CD4-positive, alpha-beta T cell treated with Interleukin-6 for 4 hours (primary cell): ENCODE measurements around the gene DNASE1L1.
A peak's percentile ranks its signal among the peaks of the same experiment; 100 is the strongest.

Experiments
- DNase-seq: peaks from one replicate; pipeline ENCODE4 v3.0.0-alpha.2; 2020; ENCODE audit warnings: mixed read lengths

DNASE1L1 gene

DNA sequence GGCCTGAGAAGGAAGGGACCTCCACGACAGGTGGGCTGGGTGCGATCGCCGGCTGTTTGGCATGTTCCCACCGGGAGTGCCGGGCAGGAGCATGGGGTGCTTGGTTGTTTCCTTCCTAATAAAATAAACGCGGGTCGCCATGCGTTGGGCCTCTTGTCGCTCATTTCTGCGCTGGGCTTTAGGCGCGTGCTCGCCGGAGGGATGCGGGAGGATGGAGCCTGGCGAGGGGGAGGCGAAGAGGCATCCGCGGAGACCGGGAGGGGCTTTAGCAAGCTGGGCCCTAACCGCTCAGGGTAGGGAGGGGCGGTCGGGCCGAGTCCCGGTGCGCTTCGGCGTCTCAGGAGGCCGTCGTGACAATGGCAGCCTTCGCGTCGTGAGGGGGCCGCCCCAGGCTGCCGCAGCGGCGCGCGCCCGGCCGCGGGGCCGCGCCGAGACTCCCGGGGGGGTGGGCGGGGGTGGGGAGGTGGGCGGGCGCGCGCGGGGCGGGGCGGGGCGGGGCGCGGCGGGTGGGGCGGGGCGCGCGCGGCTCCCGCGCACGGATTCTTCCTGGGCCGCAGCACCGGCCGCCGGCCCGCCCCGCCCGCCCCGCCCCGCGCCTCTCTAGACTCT is 27.4 kb upstream of the DNASE1L1 start:
- DNase-seq = peak; percentile 58

DNA sequence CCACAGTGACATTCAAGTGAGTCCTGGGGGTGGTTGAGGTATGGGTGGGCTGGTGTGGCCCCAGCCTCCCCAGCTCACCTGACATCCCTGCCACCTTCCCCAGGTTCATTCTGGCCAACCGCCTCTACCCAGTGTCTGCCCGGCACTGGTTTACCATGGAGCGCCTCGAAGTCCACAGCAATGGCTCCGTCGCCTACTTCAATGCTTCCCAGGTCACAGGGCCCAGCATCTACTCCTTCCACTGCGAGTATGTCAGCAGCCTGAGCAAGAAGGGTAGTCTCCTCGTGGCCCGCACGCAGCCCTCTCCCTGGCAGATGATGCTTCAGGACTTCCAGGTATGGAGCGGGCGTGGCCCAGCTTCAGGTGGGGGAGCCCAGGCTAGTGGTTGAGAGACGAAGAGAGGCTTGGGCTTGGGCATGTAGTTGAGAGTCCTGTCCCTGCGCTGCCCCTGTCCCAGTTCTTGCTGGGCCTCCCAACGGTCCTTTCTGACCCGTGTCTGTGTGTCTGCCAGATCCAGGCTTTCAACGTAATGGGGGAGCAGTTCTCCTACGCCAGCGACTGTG is 26.2 kb upstream of the DNASE1L1 start:
- DNase-seq = no peak

DNA sequence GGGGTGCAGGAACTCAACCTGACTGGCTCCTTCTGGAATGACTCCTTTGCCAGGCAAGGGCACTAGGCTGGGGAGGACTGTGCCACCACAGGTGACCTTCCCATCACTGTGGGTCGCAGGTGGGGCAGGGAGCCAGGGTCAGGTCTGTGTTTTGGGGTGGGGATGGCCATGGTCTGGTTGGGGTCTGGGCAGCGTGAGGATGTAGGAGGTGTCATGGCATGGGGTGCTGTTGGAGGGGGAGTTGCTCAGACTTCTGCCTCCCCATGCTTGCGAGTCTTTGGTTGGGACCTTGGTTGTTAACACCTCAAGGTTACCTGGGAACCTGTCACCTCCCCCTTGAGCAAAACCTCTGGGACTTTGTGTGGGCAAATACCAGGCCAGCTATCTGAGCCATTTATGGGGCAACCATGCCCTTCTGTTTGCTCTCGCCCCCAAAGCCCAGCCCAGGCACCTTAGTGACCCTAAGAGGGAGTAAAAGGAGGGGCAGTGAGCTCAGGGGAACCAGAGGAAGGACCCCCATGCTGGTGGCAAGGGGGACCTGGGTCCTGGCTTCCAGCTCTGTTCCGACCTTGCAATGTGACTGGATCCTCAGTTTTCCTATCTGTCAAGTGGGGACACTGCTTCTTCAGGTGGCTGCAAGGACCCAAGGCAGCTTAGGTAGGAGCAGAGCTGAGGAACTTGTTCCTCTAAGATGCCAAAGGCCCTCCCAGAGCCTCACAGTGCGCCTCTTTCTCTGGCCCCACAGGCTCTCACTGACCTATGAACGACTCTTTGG is 25.5 kb upstream of the DNASE1L1 start:
- no peak for DNase-seq

DNA sequence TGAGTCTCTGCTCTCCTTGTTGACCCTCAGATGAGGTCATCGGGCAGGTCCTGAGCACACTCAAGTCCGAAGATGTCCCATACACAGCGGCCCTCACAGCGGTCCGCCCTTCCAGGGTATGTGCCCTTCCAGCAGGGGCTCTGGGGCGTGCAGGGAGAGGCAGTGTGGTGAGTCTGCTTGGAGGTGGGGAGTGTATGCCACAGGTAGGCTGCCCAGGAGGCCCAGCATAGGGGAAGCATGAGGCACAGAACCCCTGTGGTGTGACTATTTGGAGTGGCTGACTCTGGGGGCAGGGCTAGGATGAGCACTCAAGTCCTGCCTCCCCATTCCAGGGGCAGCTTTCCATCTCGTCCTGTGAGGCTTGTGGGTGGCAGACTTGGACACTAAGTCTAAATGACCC is 24.6 kb upstream of the DNASE1L1 start:
- DNase-seq = no peak

DNA sequence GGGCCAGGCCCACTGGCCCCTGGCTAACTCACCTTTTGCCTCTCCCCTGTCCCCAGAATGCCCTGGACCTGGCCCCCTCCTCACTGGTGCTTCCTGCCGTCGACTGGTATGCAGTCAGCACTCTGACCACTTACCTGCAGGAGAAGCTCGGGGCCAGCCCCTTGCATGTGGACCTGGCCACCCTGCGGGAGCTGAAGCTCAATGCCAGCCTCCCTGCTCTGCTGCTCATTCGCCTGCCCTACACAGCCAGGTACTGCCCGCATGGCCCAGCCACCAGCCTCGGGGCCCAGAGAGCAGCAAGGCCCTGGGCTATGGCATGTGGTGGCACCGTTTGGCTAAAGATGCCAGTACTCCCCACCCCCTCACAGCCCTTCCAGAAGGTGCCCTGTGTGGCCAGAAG is 23.2 kb upstream of the DNASE1L1 start:
- no peak for DNase-seq

DNA sequence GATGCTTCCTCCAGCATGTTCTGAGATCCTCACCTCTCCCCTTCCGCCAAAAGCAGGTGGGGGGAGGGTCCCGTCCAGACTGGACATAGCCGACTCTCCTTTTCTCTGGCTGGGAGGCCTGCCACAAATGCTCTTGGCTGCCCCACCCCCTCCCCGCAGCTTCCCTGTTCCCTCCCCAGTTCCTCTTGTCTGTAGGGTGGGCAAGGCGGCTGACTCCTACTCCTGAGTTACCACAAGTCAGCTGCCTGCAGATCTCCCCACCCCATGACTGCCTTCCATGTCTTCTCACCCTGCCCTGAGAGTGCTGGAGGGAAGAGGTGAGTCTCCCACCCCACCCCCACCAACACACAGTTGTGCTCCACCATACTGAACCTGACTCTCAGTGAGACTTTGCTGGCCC is 22.3 kb upstream of the DNASE1L1 start:
- no peak for DNase-seq

DNA sequence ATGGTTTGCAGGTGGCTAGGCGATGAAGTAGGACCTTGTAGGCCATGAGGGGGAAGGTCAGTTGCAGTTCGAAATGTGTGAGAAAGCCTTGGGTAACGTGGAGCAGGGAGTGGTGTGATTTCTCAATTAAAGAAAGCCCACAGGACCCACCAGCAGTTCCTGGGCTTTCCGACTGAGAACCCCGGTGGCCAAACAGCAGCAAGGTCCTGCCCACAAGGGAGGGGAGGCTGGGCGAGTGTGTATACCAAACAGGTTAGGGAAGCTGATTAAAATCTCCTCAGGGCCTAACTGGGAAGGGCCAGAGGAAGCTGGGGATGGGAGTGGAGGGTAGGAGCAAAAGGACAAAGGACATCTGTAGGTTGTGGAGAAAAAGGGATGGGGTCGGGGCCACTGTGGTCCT is 21.9 kb upstream of the DNASE1L1 start:
- no peak for DNase-seq

DNA sequence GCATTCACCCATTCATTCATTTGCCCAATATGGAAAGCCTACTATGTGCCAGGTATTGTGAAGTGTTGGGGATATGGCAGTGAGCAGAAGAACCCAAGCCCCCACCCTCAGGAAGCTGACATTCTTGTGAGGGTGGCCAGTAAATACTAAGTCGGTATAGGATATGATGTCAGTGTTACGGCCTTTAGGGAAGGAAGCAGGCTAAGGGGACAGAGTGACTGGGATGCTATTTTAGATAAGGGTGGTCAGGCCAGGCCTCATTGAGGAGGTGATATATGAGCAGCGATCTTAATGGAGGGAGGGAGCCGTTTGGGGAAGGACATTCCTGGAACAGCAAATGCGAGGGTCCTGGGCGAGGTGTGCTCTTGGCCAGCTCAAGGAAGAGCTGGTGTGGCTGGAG is 21.4 kb upstream of the DNASE1L1 start:
- DNase-seq = no peak

DNA sequence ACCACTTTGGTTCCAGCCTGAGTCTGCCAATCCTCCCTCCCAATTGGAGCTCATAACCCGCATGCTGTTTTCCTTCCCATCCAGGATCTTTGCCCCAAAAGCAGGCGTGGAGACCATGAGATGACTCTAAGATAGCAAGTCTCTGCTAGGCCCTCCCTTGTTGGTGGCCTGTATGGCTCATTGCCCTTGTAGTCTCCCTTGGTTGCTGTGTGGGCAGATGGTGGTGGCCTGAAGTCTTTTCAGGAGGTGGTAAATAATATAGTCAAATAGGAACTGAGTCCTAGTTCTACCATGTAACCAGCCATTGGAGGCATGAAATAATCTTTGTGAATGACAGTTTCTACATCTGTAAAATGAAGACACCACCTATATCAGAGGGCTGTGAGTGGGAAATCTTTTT is 20.7 kb upstream of the DNASE1L1 start:
- no peak for DNase-seq

DNA sequence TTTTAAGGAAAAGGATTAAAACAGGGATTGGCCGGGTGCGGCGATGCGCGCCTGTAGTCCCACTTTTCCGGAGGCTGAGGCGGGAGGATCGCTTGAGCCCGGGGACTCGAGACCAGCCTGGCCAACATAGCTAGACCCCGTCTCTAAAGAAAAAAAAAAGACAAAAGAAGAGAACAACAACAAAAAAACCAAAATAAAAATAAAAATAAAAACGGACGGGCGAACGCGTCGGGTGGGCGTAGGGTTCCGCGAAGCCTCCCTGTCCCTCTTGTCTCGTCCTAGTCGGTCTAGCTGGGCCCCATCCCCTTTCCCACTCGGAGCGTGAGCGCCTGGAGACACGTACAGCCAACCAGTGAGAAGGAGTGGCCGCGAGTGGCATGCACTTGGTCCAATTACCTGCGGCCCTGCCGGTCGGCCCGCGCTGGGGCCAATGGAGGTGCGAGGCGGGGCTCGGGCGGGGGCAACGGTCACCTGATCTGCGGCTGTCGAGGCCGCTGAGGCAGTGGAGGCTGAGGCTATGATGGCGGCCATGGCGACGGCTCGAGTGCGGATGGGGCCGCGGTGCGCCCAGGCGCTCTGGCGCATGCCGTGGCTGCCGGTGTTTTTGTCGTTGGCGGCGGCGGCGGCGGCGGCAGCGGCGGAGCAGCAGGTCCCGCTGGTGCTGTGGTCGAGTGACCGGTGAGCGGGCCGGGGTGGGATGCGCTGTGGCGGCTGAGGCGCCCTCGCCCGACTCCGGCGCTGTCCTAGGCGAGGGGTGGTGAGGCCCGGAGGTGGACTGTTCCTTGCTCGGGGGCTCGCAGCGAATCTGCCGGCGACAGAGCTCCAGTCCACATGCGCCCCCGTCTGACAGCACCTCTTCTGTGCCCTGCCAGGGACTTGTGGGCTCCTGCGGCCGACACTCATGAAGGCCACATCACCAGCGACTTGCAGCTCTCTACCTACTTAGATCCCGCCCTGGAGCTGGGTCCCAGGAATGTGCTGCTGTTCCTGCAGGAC is 19.4 kb upstream of the DNASE1L1 start, which contains the start of gene ATP6AP1:
TSS of gene ATP6AP1 (plus strand) at position 502 of the 996 bp plus-strand sequence. CDS start at position 518, 16 bp downstream.
- peak; percentile 89 for DNase-seq

DNA sequence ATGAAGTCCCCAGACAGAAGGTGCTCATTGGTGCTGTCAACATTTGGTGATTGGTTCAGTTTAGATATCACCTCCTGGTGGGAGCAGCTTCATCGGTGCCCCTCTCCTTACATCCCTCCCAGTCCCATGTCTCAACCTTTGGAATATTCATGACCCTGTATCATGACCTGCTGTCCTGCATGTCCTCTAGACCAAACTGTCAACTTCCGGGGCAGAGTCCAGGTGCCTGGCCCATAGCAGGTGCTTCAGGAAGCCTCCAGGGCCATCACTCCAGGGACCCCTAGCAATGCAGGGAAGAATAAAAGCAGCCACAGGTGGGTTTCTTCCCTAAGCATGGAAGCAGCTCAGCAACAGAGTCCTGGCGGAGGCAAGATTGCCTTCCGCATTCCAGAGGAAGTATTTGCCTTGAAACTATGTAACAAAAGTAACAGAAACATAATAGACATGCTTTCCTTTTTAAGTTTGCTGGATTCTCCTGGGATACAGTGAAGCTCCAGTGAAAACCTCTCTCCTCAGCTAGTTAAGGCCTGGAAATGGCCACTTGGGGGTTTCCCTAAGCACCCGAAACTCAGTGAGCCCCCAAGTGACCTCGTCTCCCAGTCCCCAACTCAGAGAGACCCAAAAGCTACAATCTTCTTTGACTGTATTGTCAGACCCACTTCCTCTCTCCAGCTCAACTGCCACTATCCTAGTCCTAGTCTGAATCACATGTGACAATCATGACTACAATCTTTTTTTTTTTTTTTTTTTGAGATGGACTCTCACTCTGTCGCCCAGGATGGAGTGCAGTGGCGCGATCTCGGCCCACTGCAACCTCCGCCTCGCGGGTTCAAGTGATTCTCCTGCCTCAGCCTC is 18.1 kb upstream of the DNASE1L1 start:
- no peak for DNase-seq

DNA sequence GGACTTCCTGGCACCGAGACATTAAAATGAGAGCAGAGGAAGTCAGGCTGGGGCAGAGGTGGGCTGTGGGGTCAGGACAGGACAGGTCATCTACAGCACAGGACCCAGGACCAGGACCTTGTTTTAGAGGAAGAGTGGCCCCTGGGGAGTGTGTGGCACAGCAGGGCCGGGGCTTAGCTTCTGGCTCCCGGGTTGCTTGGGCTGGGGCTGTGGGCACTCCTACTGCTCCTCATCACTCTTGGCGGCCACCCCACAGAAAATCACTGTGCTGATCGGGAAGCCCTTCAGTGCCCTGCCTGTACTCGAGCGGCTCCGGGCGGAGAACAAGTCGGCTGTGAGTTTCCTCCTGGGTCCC is 11.3 kb upstream of the DNASE1L1 start:
- no peak for DNase-seq

DNA sequence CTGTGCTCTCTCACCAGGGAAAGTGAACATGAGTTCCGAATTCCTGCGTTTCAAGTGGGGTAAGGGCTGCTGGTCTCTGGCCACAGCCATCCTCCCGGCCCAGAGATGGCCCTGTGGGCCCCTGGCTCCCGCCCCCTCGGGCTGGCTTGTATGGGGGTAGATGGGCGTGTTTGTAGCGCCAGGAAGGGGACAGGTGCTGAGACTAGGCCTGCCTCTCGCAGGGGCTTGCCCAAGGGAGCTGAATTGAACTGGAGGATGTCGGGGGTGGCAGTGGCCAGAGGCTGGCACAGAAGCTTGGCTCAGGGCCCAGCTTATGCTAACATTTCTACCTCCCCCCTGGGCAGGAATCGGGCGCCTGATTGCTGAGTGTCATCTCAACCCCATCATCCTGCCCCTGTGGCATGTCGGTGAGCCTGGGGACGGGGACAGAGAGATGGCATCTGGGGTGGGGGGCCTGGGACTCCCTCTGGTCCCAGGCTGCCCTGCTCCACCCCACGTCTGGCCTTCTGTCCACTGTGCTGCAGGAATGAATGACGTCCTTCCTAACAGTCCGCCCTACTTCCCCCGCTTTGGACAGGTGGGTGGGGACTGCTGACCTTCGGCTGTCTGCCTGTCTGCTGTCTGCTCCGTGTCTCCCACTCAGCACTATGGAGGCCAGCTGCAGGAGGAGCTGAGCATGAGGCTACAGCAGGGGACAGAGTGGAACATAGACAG is 10.8 kb upstream of the DNASE1L1 start:
- no peak for DNase-seq

DNA sequence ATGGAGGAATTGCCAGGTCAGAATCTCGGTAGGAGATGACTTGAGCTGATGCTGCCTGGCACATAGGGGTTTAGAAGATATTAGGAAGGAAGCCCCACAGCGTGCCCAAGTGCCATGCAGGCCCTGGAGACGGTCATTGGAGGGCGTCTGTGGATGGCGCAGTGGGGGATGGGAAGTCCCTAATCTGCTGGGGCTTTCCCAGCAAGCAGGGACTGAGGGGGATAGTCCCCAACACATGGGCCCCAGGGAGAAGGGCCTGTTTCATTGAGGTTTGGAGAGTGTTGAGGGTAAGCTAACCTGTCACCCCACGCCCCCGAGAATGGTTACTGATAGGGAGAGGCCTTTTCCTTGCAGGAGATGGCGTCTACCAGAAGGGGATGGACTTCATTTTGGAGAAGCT is 10.1 kb upstream of the DNASE1L1 start:
- DNase-seq = no peak

DNA sequence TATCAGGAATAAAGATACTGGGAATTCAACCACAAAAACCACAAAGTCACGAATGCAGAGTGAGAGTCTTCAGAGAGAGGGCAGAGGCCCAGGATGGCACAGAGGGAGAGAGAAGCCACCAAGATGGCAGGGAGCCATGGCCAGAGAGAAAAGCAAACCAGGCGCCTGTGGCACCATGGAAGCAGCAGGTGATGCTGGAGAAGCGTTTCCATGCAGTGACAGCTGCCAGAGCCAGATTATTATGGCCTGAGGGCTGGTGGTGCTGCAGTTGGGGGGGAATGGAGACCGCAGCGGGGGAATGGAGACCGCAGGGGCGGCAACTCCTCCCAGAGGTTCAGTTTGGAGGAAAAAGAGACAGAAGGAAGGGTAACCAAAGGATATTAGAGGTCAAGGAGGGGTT is 8.1 kb upstream of the DNASE1L1 start:
- no peak for DNase-seq

DNA sequence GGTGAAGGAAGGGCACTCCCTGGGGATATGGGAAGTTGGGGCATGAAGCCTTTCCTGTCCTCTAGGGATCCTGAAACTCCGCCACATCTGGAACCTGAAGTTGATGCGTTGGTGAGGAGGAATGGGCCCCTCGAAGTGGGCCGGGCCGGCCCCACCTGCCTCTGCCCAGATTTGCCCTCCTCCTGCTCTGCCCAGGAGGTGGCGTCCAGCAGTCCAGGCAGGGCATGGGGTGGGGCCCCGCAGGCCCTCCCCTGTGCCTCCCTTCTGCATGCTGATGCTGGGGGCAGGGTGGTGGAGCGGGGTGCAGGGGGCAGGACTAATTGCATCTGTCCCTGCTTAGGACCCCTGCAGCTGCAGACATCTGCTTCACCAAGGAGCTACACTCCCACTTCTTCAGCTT is 4.1 kb upstream of the DNASE1L1 start:
- no peak for DNase-seq

DNA sequence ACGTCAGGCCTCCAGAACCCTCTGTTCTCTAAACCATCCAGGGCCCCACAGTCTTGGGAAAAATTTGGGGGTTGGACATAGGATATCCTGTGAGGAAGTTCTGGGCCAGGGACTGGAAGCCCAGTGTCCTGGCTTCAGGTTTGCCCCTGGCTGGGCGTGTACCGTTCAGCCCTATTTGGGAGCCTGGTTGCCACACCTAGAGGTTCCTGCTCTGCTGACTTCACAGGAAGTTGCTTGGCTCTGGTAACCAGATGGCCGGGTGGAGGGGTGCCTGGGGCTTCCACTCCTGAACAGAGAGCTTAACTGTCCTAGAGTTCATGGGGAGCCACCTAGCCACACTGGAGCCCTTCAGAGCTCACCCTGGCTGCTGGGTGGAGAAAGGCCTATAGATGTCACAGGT is 3.4 kb upstream of the DNASE1L1 start:
- DNase-seq = peak; percentile 57

DNA sequence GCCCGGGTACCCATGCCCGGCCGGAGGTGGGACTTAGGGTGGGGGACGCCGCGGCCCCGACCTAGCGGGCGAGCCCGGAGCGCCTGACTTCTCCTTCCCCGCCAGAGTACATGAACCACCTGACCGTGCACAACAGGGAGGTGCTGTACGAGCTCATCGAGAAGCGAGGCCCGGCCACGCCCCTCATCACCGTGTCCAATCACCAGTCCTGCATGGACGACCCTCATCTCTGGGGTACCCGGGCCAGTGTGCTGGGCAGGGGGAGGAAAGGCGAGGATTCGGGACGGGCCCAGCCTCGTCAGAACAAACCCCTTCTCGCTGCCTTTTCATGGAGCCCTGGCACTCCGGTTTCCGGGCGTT is 2.9 kb upstream of the DNASE1L1 start:
- peak; percentile 67 for DNase-seq

DNA sequence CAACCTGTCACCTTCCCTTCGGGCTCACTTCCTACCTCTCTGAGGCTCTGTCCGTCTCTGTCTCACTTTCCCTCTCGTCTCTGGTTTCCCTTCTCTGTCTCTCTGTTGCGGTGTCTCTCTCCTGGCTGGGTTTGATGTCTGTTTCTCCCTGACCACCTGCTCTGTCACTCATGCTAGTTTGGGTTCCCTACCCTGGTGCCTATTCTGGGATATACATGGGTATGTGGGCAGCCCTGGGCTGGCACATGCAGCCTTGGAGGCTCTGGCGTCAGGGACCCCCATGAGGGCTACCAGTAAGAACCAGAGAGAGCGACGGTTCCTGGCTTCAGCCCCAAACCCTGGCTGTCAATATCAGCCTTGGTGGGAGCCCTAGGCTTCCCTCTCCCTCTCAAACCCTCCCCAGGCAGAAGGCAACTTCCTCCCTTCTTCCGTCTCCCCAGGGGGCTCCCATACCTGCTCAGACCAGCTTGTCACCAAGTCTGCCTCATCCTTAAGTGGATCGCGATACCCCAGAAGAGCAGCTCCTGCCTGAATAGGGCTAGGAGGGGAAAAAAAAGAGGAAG is 314 bp downstream of the DNASE1L1 start:
- no peak for DNase-seq

DNA sequence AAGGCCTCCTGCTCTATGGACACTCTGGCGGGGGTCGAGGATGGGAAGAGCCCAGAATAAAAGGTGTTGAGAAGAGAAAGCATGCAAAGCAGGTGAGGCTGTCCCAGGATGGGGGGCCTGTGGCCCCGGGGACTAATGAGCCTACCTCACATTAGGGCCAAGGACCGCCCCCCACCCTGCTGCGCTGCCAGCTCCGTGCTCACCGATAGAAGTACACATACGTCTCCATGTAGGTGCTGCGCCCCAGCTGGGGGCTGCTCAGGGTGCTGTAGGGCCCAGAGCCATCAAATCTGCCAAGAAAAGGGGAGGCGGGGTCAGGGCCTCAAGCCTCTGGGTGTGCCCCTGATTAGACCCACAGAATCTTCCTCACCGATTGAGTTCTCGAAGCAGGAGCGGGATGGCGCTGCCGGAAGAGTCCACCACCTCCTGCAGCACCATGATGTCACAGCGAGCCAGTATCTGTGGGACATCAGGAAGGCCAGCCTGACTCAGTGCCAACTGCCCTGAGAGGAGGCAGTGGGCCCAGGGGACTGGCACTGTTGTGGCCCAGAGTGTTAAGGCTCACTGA is 4.3 kb downstream of the DNASE1L1 start:
- DNase-seq = no peak

DNA sequence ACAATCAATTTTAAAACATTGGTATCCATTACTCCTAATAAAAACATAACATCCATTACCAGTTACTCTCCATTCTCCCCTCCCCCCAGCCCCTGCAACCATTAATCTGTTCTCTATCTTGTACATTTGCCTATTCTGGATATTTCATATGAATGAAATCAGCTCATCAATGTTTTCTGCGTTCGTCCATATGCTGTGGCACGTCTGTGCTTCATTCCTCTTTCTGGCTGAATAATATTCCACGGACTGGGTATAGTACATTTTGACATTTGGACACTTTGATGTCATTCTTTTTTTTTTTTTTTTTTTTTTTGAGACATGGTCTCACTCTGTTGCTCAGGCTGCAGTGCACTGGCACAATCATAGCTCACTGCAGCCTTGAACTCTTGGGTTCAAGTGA is 5.2 kb downstream of the DNASE1L1 start:
- no peak for DNase-seq
